CD8-positive, alpha-beta memory T cell (primary cell): ENCODE results near the gene POC5. TPM values are rescaled to one million over a fixed set of nuclear protein-coding genes. Genes with fewer than 3 reads are reported as not detected.

Experiments
- CTCF ChIA-PET: fragments of 350-600 bp; sonication (Branson Sonifier 250); formaldehyde crosslinking; loops from one replicate; lab custom pipeline; 2021; ENCODE audit warnings: antibody characterized with exemption; lab: Charles Lee
- POLR2A ChIA-PET: fragments of 350-600 bp; sonication (Branson Sonifier 250); formaldehyde crosslinking; loops from one replicate; lab custom pipeline; 2021; ENCODE audit warnings: antibody characterized with exemption; lab: Charles Lee
- DNase-seq, 5 donors: peaks; one replicate each; pipeline versions ENCODE4 v3.0.0 to v3.0.0-alpha.2; 2020 to 2022; ENCODE audit warnings: mixed read lengths in 1 of 5
- H3K27ac ChIP-seq: one replicate; pipeline ENCODE4 v1.7.0; 2013; ENCODE audit warnings: low read depth, mild to moderate bottlenecking, low read length, moderate library complexity
- H3K27me3 ChIP-seq: 2 replicates; pipeline ENCODE4 v1.7.0; 2013; ENCODE audit warnings: low read length, mild to moderate bottlenecking; ENCODE audit not compliant: insufficient read depth, poor library complexity, severe bottlenecking
- H3K36me3 ChIP-seq: 2 replicates; pipeline ENCODE4 v1.7.0; 2013; ENCODE audit warnings: mild to moderate bottlenecking, low read length, moderate library complexity; ENCODE audit not compliant: insufficient read depth
- H3K4me1 ChIP-seq: 2 replicates; pipeline ENCODE4 v1.7.0; 2013; ENCODE audit warnings: mild to moderate bottlenecking, low read length, moderate library complexity; ENCODE audit not compliant: insufficient read depth
- H3K4me3 ChIP-seq: 2 replicates; pipeline ENCODE4 v1.7.0; 2013; ENCODE audit warnings: mild to moderate bottlenecking, low read length
- H3K9me3 ChIP-seq: 2 replicates; pipeline ENCODE4 v1.7.0; 2013; ENCODE audit warnings: mild to moderate bottlenecking, low read length
- H3K27ac Mint-ChIP-seq, 8 donors: one replicate each; pipeline ENCODE4 v1.8.0; 2020 to 2021; ENCODE audit warnings: mixed read lengths in 8 of 8, mild to moderate bottlenecking in 6 of 8, inconsistent platforms in 3 of 8, moderate library complexity in 3 of 8
- H3K27me3 Mint-ChIP-seq, 2 donors: one replicate each; pipeline ENCODE4 v1.8.0; 2020 to 2021; ENCODE audit warnings: mixed read lengths in 2 of 2, mild to moderate bottlenecking in 1 of 2, moderate library complexity in 1 of 2
- H3K36me3 Mint-ChIP-seq, 3 donors: one replicate each; pipeline ENCODE4 v1.8.0; 2020 to 2021; ENCODE audit warnings: mixed read lengths in 3 of 3, inconsistent platforms in 1 of 3, mild to moderate bottlenecking in 1 of 3
- H3K4me1 Mint-ChIP-seq, 3 donors: one replicate each; pipeline ENCODE4 v1.8.0; 2020 to 2021; ENCODE audit warnings: mixed read lengths in 3 of 3, inconsistent platforms in 1 of 3, mild to moderate bottlenecking in 1 of 3
- H3K4me3 Mint-ChIP-seq, 7 donors: one replicate each; pipeline ENCODE4 v1.8.0; 2020 to 2021; ENCODE audit warnings: mixed read lengths in 7 of 7, mild to moderate bottlenecking in 6 of 7, moderate library complexity in 4 of 7, inconsistent platforms in 2 of 7
- H3K9me3 Mint-ChIP-seq, 5 donors: one replicate each; pipeline ENCODE4 v1.8.0; 2020 to 2022; ENCODE audit warnings: mixed read lengths in 5 of 5, mild to moderate bottlenecking in 3 of 5, moderate library complexity in 2 of 5, inconsistent platforms in 1 of 5
- polyA plus RNA-seq: library from polyadenylated mRNA; unstranded; fragments of 300-500 nt; fragmentation: Illumina TruSeq; gene quantifications from one replicate; pipeline ENCODE4 v1.2.3, GENCODE V29; 2021
- total RNA-seq, 2 experiments: library from RNA; stranded (reverse); gene quantifications; one replicate each; pipeline ENCODE4 v1.2.3, GENCODE V29; 2021

The POC5 gene
- total and polyA plus RNA-seq, 3 experiments from 2014 or later: 15.2 to 16.9 (median 15.4) TPM

DNA sequence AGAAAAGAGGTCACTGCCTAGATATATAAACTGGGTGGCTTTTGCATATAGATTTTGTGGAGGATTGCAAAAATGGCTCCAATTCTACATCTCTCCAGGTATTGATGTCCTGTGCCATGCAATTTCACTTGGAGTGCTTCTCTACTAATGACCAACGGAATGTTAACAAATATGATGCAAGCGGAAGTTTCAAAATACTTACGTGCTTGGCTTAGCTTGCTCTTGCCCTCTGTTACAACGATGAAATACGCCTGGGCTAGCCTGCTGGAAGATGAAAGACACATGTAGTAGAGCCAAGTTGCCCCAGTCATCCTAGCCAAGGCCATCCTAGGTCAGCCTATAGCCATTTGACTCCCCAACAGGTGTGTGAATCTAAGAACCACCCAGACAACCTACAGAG, 3.6 kb upstream of the POC5 start:
- Mint-ChIP-seq H3K4me1 (peaks cover 15 to 18% (median 18%) of the 10 kb centered on the region in 3 donors), H3K9me3 (peaks cover 0 to 6% (median 2%) of the 10 kb centered on the region in 5 donors), H3K36me3 (peaks cover 0 to 5% (median 0%) of the 10 kb centered on the region in 3 donors), H3K27ac (no peak overlapping the region), H3K27me3 (peaks cover 4 to 9% of the 10 kb centered on the region in 2 donors), H3K4me3 (no peak overlapping the region)
- ChIA-PET POLR2A (no interaction called here), CTCF (no interaction called here)
- Histone ChIP-seq H3K27ac (no peak overlapping the region), H3K9me3 (no peaks in the 10 kb centered on the region), H3K4me1 (peaks cover 8% of the 10 kb centered on the region), H3K36me3 (no peaks in the 10 kb centered on the region), H3K27me3 (no peaks in the 10 kb centered on the region), H3K4me3 (no peak overlapping the region)
- DNase-seq: no peak

DNA sequence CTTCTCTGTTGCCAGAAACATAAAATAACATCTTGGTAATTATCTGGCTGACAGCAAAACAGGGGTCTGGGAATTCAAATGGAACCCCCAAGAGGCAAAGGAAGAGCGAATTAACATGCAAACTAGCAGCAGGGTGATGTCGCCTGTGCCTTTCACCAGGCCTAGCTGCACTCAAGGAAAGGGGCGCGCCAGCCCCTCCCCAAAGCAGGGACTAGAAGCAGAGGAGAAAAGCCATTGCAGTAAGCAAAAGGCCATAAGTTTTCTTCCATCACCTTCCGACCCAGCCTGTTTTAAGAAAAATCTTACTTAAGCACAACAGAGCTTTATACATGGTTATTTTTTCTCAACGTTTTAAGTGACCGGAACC, 539 bp downstream of the POC5 start:
- no peaks in the 10 kb centered on the region for H3K9me3 ChIP-seq
- H3K27me3 ChIP-seq: no peaks in the 10 kb centered on the region
- POLR2A ChIA-PET: interaction anchor here (0.6 kb wide), 1 partner anchor 33 kb away, joined by 3 read pairs; no protein-coding TSS in a partner anchor
- Mint-ChIP-seq H3K27ac (peak overlapping the region; percentile 87 to 99 (median 98)), H3K4me1 (peaks cover 33 to 58% (median 47%) of the 10 kb centered on the region in 3 donors), H3K36me3 (peaks cover 0 to 29% (median 6%) of the 10 kb centered on the region in 3 donors), H3K4me3 (peak overlapping the region; percentile 96 to 100 (median 99)), H3K9me3 (peaks cover 0 to 2% (median 0%) of the 10 kb centered on the region in 5 donors), H3K27me3 (no peaks in the 10 kb centered on the region)
- peak in 1 of 5 donors; percentile 1 for DNase-seq
- H3K4me3 ChIP-seq: peak overlapping the region; percentile 93
- CTCF ChIA-PET: interaction anchor here (1.7 kb wide), 1 partner anchor 14 kb away, joined by 3 read pairs; no protein-coding TSS in a partner anchor
- H3K36me3 ChIP-seq: no peaks in the 10 kb centered on the region
- H3K4me1 ChIP-seq: peaks cover 16% of the 10 kb centered on the region
- H3K27ac ChIP-seq: peak overlapping the region; percentile 88

DNA sequence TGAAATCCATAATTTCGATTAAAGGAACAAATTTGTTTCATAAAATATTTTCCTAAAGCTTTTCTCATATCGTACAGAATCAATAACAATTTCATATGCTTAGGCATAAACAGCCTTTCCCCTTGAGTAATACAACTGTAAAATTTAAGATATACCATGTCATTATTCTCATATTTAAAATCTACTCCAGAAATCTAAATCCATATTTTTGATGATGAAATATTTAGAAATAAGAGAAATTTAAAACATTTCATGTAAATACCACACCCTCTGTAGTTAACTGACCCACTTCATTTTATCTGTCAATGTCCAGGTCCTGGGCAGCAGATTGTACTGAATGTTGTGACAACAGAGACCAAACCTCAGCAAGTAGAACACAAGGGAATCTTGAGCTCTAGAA, 5.1 kb downstream of the POC5 start:
- H3K36me3 Mint-ChIP-seq: peaks cover 0 to 52% (median 8%) of the 10 kb centered on the region in 3 donors
- no peaks in the 10 kb centered on the region for H3K27me3 Mint-ChIP-seq
- CTCF ChIA-PET: interaction anchor here (0.9 kb wide), 1 partner anchor 544 kb away, joined by 3 read pairs; no protein-coding TSS in a partner anchor
- H3K4me1 Mint-ChIP-seq: peaks cover 30 to 72% (median 48%) of the 10 kb centered on the region in 3 donors
- H3K4me3 Mint-ChIP-seq: no peak overlapping the region
- Histone ChIP-seq H3K9me3 (no peaks in the 10 kb centered on the region), H3K4me3 (no peak overlapping the region), H3K4me1 (peaks cover 16% of the 10 kb centered on the region), H3K27me3 (no peaks in the 10 kb centered on the region), H3K27ac (no peak overlapping the region), H3K36me3 (no peaks in the 10 kb centered on the region)
- H3K27ac Mint-ChIP-seq: no peak overlapping the region
- no peak for DNase-seq
- POLR2A ChIA-PET: no interaction called here
- no peaks in the 10 kb centered on the region for H3K9me3 Mint-ChIP-seq

DNA sequence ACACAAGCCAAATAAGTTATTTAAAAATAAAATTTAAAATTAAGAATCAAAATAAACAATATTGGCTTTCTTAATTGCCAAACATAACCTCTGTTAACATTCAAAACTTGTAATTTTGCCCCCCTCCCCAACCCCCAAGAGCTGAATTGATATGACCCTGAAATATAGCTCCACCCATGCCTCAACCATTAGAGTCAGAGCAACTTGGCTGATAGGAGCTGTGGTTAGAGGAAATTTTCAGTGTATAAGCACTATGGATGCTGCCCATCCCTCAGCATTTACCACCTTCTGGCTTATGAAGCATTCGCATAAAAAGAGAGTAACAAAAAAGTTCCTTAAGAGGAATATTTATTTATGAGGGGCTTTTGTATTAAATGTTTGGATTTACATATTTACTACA, 6.1 kb downstream of the POC5 start:
- Histone ChIP-seq H3K36me3 (no peaks in the 10 kb centered on the region), H3K4me3 (no peak overlapping the region), H3K27me3 (no peaks in the 10 kb centered on the region), H3K4me1 (peaks cover 11% of the 10 kb centered on the region), H3K27ac (no peak overlapping the region), H3K9me3 (no peaks in the 10 kb centered on the region)
- DNase-seq: no peak
- no peaks in the 10 kb centered on the region for H3K27me3 Mint-ChIP-seq
- H3K27ac Mint-ChIP-seq: no peak overlapping the region
- H3K4me3 Mint-ChIP-seq: no peak overlapping the region
- ChIA-PET CTCF (no interaction called here), POLR2A (interaction anchor here (0.7 kb wide), 1 partner anchor 288 kb away, joined by 3 read pairs; no protein-coding TSS in a partner anchor)
- no peaks in the 10 kb centered on the region for H3K9me3 Mint-ChIP-seq
- H3K4me1 Mint-ChIP-seq: peaks cover 23 to 65% (median 41%) of the 10 kb centered on the region in 3 donors
- H3K36me3 Mint-ChIP-seq: peaks cover 0 to 53% (median 8%) of the 10 kb centered on the region in 3 donors

DNA sequence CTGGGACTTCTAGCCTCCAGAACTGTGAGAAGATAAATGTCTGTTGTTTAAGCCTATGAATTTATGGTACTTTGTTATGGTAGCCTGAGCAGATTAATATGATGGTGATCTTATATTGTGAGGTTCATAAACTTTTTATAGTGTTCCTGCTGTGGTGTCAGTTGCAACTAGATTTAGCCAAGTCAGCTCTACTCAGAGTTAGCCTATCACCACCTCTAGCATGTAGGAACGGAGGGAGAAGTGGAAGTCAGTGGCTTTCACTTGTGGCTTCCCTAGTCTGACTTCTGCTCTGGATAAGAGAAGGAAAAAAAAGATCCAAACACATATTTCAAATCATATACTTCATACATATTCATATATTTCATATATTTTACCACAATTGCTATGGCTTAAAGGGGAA, 6.6 kb downstream of the POC5 start:
- no peak overlapping the region for H3K27ac ChIP-seq
- no peaks in the 10 kb centered on the region for H3K36me3 ChIP-seq
- no peak overlapping the region for H3K27ac Mint-ChIP-seq

DNA sequence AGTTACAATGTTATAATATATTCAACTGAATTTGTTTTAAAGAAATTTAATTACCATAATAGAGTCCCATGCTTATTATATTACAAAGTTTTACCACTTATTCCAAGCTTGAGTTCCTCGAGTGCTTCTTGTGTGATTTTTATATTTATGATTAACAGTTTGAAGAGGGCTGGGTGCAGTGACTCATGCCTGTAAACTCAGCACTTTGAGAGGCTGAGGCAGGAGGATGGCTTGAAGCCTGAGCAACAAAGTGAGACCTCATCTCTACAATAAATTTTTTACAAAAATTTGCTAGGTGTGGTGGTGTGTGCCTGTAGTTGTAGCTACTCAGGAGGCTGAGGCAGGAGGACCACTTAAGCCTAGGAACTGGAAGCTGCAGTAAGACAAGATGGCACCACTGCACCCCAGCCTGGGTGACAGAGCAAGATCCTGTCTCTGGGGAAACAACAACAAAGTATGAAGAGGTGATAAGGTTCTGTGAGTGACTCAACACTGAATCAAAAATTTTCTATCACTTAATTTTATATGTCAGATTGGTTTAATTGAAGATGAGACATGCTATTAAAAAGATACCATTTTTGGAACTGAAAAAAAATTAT, 9.2 kb downstream of the POC5 start:
- DNase-seq: no peak
- Histone ChIP-seq H3K4me3 (no peak overlapping the region), H3K4me1 (no peaks in the 10 kb centered on the region), H3K36me3 (peaks cover 6% of the 10 kb centered on the region), H3K27ac (no peak overlapping the region), H3K27me3 (no peaks in the 10 kb centered on the region), H3K9me3 (no peaks in the 10 kb centered on the region)
- Mint-ChIP-seq H3K4me3 (no peak overlapping the region), H3K36me3 (peaks cover 7 to 64% (median 12%) of the 10 kb centered on the region in 3 donors), H3K27me3 (no peaks in the 10 kb centered on the region), H3K27ac (peak overlapping the region in 1 of 8 donors; percentile 36), H3K9me3 (no peaks in the 10 kb centered on the region), H3K4me1 (peaks cover 7 to 42% (median 23%) of the 10 kb centered on the region in 3 donors)
- ChIA-PET CTCF (no interaction called here), POLR2A (no interaction called here)

More for the DNA sequence above, 6.6 kb downstream of the POC5 start:
- ChIA-PET CTCF (no interaction called here), POLR2A (no interaction called here)
- Histone ChIP-seq H3K4me1 (peaks cover 6% of the 10 kb centered on the region), H3K9me3 (no peaks in the 10 kb centered on the region), H3K27me3 (no peaks in the 10 kb centered on the region), H3K4me3 (no peak overlapping the region)
- H3K27me3 Mint-ChIP-seq: no peaks in the 10 kb centered on the region
- peaks cover 0 to 58% (median 11%) of the 10 kb centered on the region in 3 donors for H3K36me3 Mint-ChIP-seq
- no peaks in the 10 kb centered on the region for H3K9me3 Mint-ChIP-seq
- DNase-seq: no peak
- H3K4me1 Mint-ChIP-seq: peaks cover 21 to 65% (median 41%) of the 10 kb centered on the region in 3 donors
- peak overlapping the region in 1 of 7 donors; percentile 27 for H3K4me3 Mint-ChIP-seq

DNA sequence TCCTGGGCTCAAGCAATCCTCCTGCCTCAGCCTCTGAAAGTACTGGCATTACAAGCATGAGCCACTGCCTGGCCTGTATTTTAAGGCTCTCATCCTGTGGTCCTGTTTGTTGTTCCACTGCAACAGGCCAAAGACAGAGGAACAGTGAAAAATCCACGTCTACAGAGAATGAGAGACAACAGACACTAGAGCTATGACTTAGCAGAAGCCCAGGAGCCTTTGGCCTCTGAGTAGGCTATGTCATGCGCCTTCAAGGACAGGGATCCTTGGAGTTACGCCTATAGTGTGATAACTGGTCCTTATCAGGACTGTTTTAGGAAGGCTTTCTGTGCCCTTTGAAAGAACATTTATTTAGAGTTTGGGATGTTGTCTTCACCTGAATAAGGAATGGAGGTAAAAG, 10.5 kb downstream of the POC5 start:
- DNase-seq: no peak
- Histone ChIP-seq H3K27ac (no peak overlapping the region), H3K4me1 (no peaks in the 10 kb centered on the region), H3K27me3 (no peaks in the 10 kb centered on the region), H3K4me3 (no peak overlapping the region), H3K36me3 (peaks cover 19% of the 10 kb centered on the region), H3K9me3 (no peaks in the 10 kb centered on the region)
- H3K4me1 Mint-ChIP-seq: peaks cover 14 to 30% (median 24%) of the 10 kb centered on the region in 3 donors
- H3K4me3 Mint-ChIP-seq: no peak overlapping the region
- ChIA-PET POLR2A (interaction anchor here (0.5 kb wide), 1 partner anchor 45 kb away, joined by 4 read pairs; no protein-coding TSS in a partner anchor), CTCF (no interaction called here)
- H3K27ac Mint-ChIP-seq: no peak overlapping the region
- peaks cover 18 to 67% (median 22%) of the 10 kb centered on the region in 3 donors for H3K36me3 Mint-ChIP-seq
- H3K9me3 Mint-ChIP-seq: no peaks in the 10 kb centered on the region
- no peaks in the 10 kb centered on the region for H3K27me3 Mint-ChIP-seq

DNA sequence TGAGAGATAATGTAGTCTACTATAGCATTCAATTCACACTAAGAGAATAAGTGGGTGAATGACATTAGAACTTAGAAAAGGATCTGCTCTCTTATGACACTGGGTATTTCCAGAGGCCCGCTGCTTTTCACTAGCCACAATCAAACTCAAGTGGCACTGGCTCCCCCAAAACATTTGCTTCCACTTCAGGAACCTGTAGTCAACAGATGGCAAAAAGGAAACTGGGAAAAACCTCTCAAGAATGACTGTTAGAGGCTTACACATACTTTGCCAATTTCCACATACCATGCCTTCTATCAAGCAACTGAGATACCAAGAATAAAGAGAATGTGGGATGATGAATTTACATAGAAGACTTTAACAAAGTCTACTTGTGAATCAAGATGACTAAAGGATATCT, 11.2 kb downstream of the POC5 start:
- POLR2A ChIA-PET: no interaction called here
- H3K27ac Mint-ChIP-seq: peak overlapping the region in 1 of 8 donors; percentile 52

More for the DNA sequence above, 11.2 kb downstream of the POC5 start:
- no peaks in the 10 kb centered on the region for H3K9me3 ChIP-seq
- CTCF ChIA-PET: no interaction called here
- H3K27ac ChIP-seq: no peak overlapping the region
- no peaks in the 10 kb centered on the region for H3K4me1 ChIP-seq
- H3K9me3 Mint-ChIP-seq: no peaks in the 10 kb centered on the region
- H3K4me3 Mint-ChIP-seq: no peak overlapping the region
- H3K4me1 Mint-ChIP-seq: peaks cover 13 to 25% (median 22%) of the 10 kb centered on the region in 3 donors
- H3K27me3 Mint-ChIP-seq: no peaks in the 10 kb centered on the region
- no peaks in the 10 kb centered on the region for H3K27me3 ChIP-seq
- no peak overlapping the region for H3K4me3 ChIP-seq
- no peak for DNase-seq
- peaks cover 19 to 63% (median 21%) of the 10 kb centered on the region in 3 donors for H3K36me3 Mint-ChIP-seq
- peaks cover 20% of the 10 kb centered on the region for H3K36me3 ChIP-seq
